Measurements from ENCODE around the gene MRPL47.

MRPL47 gene

DNA sequence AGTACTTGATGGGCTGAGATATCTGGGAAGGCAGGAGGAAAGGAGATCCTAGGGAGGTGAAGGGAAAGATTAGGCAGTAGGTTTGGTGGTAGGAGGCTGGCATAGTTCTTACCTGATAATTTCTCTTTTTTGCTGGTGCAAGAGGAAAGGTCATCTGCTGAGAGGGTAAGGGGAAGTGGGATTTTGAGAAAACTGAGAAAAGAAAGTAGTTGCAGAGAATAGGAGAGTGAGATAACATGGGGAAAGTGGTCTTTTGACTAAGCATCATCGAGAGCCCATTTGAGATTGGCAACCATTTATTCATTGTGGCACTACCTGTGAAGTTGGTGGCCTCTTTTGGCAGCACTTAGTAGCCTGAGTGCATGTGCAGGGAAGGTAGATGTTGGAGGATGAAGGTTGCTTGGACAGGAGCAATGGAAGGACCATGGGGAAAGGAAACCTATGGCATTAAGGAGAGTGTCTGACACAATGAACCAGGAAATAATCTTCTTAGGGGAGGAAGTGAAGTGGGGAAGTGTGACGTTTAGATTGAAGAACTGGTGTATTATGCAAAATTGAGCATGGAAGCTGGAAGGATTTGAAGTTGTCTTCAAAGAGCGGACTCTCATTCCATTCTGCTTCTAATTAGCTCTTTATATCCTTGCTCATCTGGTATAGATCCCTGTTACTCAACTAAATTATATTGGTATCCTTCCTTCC, 26.5 kb upstream of the MRPL47 start:
- TF ChIP-seq TCF12 (IDR thresholded peaks at IDR 0.05; ENCODE audit: low read depth) (no peak), CEBPB (IDR thresholded peaks at IDR 0.05) (no peak), FOXM1 (IDR thresholded peaks at IDR 0.05; ENCODE audit: borderline replicate concordance, low read depth) (no peak), YY1 (IDR thresholded peaks at IDR 0.05; ENCODE audit: low read depth) (no peak), NFIC (IDR thresholded peaks at IDR 0.05) (no peak), TAF1 (IDR thresholded peaks at IDR 0.05; ENCODE audit: low read depth) (no peak), RAD21 (IDR thresholded peaks at IDR 0.05; ENCODE audit: low read depth) (no peak), ZBTB7A (IDR thresholded peaks at IDR 0.05; ENCODE audit: low read depth) (no peak), EGR1 (IDR thresholded peaks at IDR 0.05) (no peak), CREB1 (IDR thresholded peaks at IDR 0.05; ENCODE audit: low read depth) (no peak), TEAD4 (IDR thresholded peaks at IDR 0.05) (no peak), EP300 (IDR thresholded peaks at IDR 0.05; ENCODE audit: borderline replicate concordance) (no peak), MAX (IDR thresholded peaks at IDR 0.05) (no peak), REST (IDR thresholded peaks at IDR 0.05; ENCODE audit: low read depth) (no peak)
- TF ChIP-seq, protein P1, sequence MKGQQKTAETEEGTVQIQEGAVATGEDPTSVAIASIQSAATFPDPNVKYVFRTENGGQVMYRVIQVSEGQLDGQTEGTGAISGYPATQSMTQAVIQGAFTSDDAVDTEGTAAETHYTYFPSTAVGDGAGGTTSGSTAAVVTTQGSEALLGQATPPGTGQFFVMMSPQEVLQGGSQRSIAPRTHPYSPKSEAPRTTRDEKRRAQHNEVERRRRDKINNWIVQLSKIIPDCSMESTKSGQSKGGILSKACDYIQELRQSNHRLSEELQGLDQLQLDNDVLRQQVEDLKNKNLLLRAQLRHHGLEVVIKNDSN (IDR thresholded peaks at IDR 0.05) = no peak

GRCh38 chr3:179624451-179624850, 20.0 kb upstream of the MRPL47 start:
- TF ChIP-seq, protein P1 (IDR thresholded peaks at IDR 0.05) = no peak
- TF ChIP-seq TEAD4 (IDR thresholded peaks at IDR 0.05) (no peak), TAF1 (IDR thresholded peaks at IDR 0.05; ENCODE audit: low read depth) (no peak), EGR1 (IDR thresholded peaks at IDR 0.05) (no peak), MAX (IDR thresholded peaks at IDR 0.05) (no peak), TCF12 (IDR thresholded peaks at IDR 0.05; ENCODE audit: low read depth) (no peak), EP300 (IDR thresholded peaks at IDR 0.05; ENCODE audit: borderline replicate concordance) (no peak), CREB1 (IDR thresholded peaks at IDR 0.05; ENCODE audit: low read depth) (no peak), NFIC (IDR thresholded peaks at IDR 0.05) (no peak), FOXM1 (IDR thresholded peaks at IDR 0.05; ENCODE audit: borderline replicate concordance, low read depth) (no peak), CEBPB (IDR thresholded peaks at IDR 0.05) (no peak), RAD21 (IDR thresholded peaks at IDR 0.05; ENCODE audit: low read depth) (no peak), REST (IDR thresholded peaks at IDR 0.05; ENCODE audit: low read depth) (no peak)

GRCh38 chr3:179622023-179622422, 17.6 kb upstream of the MRPL47 start:
- TF ChIP-seq TEAD4 (IDR thresholded peaks at IDR 0.05) (no peak), REST (IDR thresholded peaks at IDR 0.05; ENCODE audit: low read depth) (no peak), MAX (IDR thresholded peaks at IDR 0.05) (no peak), TCF12 (IDR thresholded peaks at IDR 0.05; ENCODE audit: low read depth) (no peak), EP300 (IDR thresholded peaks at IDR 0.05; ENCODE audit: borderline replicate concordance) (no peak), NFIC (IDR thresholded peaks at IDR 0.05) (no peak), YY1 (IDR thresholded peaks at IDR 0.05; ENCODE audit: low read depth) (no peak), CEBPB (IDR thresholded peaks at IDR 0.05) (no peak), CREB1 (IDR thresholded peaks at IDR 0.05; ENCODE audit: low read depth) (no peak), TAF1 (IDR thresholded peaks at IDR 0.05; ENCODE audit: low read depth) (no peak), ZBTB7A (IDR thresholded peaks at IDR 0.05; ENCODE audit: low read depth) (no peak)
- TF ChIP-seq, protein P1 (IDR thresholded peaks at IDR 0.05) = no peak

All from Ishikawa (cell line).